Measurements from ENCODE around the gene SNN. TPM values are rescaled to one million over a fixed set of nuclear protein-coding genes. Genes with fewer than 3 reads are reported as not detected.
A peak's percentile ranks its signal among the peaks of the same experiment; 100 is the strongest.

Gene SNN
- total and polyA plus RNA-seq, 2 of the 4 experiments (the other 2 are of a cell fraction): 10.0 to 13.0 TPM

DNA sequence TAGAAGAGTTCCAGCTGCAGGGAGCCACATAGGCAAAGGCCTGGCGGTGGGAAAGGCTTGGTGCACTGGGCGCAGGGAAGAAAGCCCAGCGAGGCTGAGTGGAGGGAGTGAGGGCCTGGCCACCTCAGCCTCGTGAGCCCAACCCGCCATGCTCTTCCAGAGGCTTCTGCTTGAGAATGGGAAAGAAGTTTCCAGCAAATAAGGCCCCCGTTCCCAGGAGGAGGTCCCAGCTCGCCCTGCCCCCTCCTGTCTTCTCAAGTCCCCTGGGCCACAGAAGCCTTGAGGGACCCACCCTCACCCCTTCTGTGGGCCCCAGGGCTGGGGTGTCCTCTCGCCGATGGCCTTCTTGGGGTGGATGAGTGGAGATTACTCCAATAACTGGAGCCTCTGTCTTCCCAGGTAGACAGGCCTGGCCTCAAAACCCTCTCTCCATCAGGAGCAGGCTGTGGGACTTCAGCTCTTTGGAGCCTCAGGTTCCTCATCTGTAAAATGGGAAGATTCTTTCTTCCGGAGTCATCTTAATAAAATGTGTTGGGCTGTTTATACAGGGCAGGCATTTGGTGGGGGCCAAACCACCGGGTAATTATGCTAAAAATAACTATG, 933 bp upstream of the SNN start:
- Histone ChIP-seq H3K4me3 (ENCODE audit: insufficient read depth, low read depth, low read length) (no peak overlapping the region), H3K23ac (ENCODE audit: low read depth, low read length) (no peak overlapping the region), H3K27ac (ENCODE audit: insufficient read depth, low read length) (no peak overlapping the region), H3K4me2 (ENCODE audit: low read depth, low read length) (no peak overlapping the region; the same call in 1 of the 2 replicates), H2BK120ac (ENCODE audit: low read depth, low read length) (no peak overlapping the region), H3K36me3 (ENCODE audit: control insufficient read depth, insufficient read depth, low read length) (no peaks in the 10 kb centered on the region; the same call in 1 of the 2 replicates), H3K56ac (ENCODE audit: extremely low read depth, insufficient read depth, low read length) (no peak overlapping the region), H4K8ac (ENCODE audit: low read depth in 2 of 2, low read length in 2 of 2) (peak overlapping the region; percentile 89; a peak in 2 of 4 replicates), H2BK15ac (ENCODE audit: low read depth, low read length) (no peak overlapping the region), H3K4ac (ENCODE audit: low read depth, low read length) (no peak overlapping the region), H3K9me1 (ENCODE audit: insufficient read depth, low read length) (peaks cover 3% of the 10 kb centered on the region), H2BK5ac (ENCODE audit: low read depth, low read length, poor library complexity, severe bottlenecking) (no peak overlapping the region), H3K27me3 (ENCODE audit: control insufficient read depth, insufficient read depth, low read length) (no peaks in the 10 kb centered on the region), H2AK9ac (replicated peaks; ENCODE audit: low read depth, low read length, poor library complexity) (peak overlapping the region; percentile 96), H3K79me1 (ENCODE audit: low read depth in 1 of 2, low read length in 2 of 2) (peaks cover 3 to 35% of the 10 kb centered on the region in 2 experiments; a peak in 3 of 4 replicates), H4K5ac (ENCODE audit: low read depth, low read length) (no peak overlapping the region; the same call in 1 of the 2 replicates), H3K4me1 (ENCODE audit: control insufficient read depth, insufficient read depth, low read length) (peaks cover 7% of the 10 kb centered on the region), H3K18ac (ENCODE audit: low read depth, low read length) (no peak overlapping the region), H4K20me1 (ENCODE audit: insufficient read depth, low read length) (peaks cover 32% of the 10 kb centered on the region), H3K9ac (ENCODE audit: low read depth, low read length) (no peak overlapping the region), H2AK5ac (ENCODE audit: low read depth, low read length) (peak overlapping the region; percentile 39; the same call in 1 of the 2 replicates), H2AFZ (replicated peaks; ENCODE audit: low read length, poor library complexity) (peak overlapping the region; percentile 97), H3K14ac (replicated peaks; ENCODE audit: low read depth, low read length) (peak overlapping the region; percentile 64; the same call in 1 of the 2 replicates), H3K9me3 (ENCODE audit: control insufficient read depth, insufficient read depth, low read length) (no peaks in the 10 kb centered on the region), H2BK20ac (ENCODE audit: low read depth, low read length) (no peak overlapping the region), H4K91ac (ENCODE audit: insufficient read depth, low read depth, low read length) (no peak overlapping the region)
- ChIA-PET POLR2A (ENCODE audit: unreplicated experiment) (no interaction called here), CTCF (no interaction called here)
- TF ChIP-seq BHLHE40 (IDR thresholded peaks at IDR 0.05; ENCODE audit: low read depth, low read length): no peak
- TF ChIP-seq MXI1 (IDR thresholded peaks at IDR 0.05; ENCODE audit: borderline replicate concordance, low read depth, low read length): no peak
- TF ChIP-seq POLR2A (IDR thresholded peaks at IDR 0.05; ENCODE audit: low read depth, low read length): no peak
- no peak for TF ChIP-seq RCOR1 (IDR thresholded peaks at IDR 0.05; ENCODE audit: insufficient replicate concordance, low read length)
- TF ChIP-seq FOS (IDR thresholded peaks at IDR 0.05; ENCODE audit: low read depth, low read length): no peak
- TF ChIP-seq CEBPB (IDR thresholded peaks at IDR 0.05; ENCODE audit: low read depth, low read length): no peak
- TF ChIP-seq RFX5 (IDR thresholded peaks at IDR 0.05; ENCODE audit: low read depth, low read length): no peak
- TF ChIP-seq NFE2L2 (IDR thresholded peaks at IDR 0.05; ENCODE audit: low read depth, low read length): no peak
- TF ChIP-seq MAFK (IDR thresholded peaks at IDR 0.05; ENCODE audit: low read depth, low read length): no peak
- no peak for TF ChIP-seq CHD1 (IDR thresholded peaks at IDR 0.05; ENCODE audit: low read depth, low read length)
- BruUV-seq (replicated peaks): no TSS peak
- DNase-seq (no peak), ATAC-seq (ENCODE audit: low read depth) (no peak)
- dilution Hi-C loops (cut with HindIII; ENCODE audit: low sequenced_read_pairs, unreplicated experiment) (no loop called here), intact Hi-C loops (cut with micrococcal nuclease) (no loop called here), in situ Hi-C loops (cut with MboI; ENCODE audit: low sequenced_read_pairs) (no loop called here)
- WGBS, 2 experiments (ENCODE audit: extremely low coverage in 2 of 2, insufficient read length in 1 of 2): 80% methylated on average over 2 of the region's 11 CpGs; no CpG with 5 or more reads in 1 of the 2 experiments
